ENCODE results near the gene HACD2. TPM values are rescaled to one million over a fixed set of nuclear protein-coding genes. Genes with fewer than 3 reads are reported as not detected.

The HACD2 gene
- total and polyA plus RNA-seq, 2 donors from 2014 or later: 13.1 to 25.4 TPM

DNA sequence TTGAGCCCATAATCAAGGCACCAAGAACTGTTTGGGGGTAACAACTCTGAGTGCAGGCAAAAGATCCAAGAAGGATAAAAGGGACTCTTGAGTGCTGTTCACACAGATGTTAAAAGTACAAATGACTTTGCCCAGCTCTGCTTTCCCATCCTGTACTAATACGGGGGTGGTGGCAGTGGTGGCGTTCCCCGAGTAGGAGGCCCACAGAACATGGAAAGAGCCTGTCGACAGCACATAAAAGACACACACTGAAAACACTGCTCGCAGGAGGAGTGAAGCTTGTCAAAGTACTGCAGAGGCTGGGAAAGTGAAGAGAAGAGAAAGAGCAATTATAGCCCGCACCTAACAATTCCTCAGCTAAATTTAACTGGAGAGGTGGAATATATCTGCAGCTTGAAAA lies 40.9 kb downstream of the HACD2 start:
- FAIRE-seq: no peak
- TF ChIP-seq, protein P1, sequence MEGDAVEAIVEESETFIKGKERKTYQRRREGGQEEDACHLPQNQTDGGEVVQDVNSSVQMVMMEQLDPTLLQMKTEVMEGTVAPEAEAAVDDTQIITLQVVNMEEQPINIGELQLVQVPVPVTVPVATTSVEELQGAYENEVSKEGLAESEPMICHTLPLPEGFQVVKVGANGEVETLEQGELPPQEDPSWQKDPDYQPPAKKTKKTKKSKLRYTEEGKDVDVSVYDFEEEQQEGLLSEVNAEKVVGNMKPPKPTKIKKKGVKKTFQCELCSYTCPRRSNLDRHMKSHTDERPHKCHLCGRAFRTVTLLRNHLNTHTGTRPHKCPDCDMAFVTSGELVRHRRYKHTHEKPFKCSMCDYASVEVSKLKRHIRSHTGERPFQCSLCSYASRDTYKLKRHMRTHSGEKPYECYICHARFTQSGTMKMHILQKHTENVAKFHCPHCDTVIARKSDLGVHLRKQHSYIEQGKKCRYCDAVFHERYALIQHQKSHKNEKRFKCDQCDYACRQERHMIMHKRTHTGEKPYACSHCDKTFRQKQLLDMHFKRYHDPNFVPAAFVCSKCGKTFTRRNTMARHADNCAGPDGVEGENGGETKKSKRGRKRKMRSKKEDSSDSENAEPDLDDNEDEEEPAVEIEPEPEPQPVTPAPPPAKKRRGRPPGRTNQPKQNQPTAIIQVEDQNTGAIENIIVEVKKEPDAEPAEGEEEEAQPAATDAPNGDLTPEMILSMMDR (IDR thresholded peaks at IDR 0.05; ENCODE audit: borderline replicate concordance, extremely low read depth, insufficient read depth): no peak
- H3K9me3 ChIP-seq (ENCODE audit: control insufficient read depth in 2 of 3, insufficient read depth in 1 of 3, low read length in 3 of 3): no peaks in the 10 kb centered on the region
- H3K9ac ChIP-seq (ENCODE audit: low read length in 3 of 3): no peak overlapping the region
- no peaks in the 10 kb centered on the region for H3K27me3 ChIP-seq (ENCODE audit: control insufficient read depth, insufficient read depth, low read length)
- intact Hi-C loops (cut with DNase I): no loop called here
- peaks cover 0 to 4% (median 0%) of the 10 kb centered on the region in 3 donors for H3K4me1 ChIP-seq (ENCODE audit: control insufficient read depth in 2 of 3, insufficient read depth in 2 of 3, low read depth in 1 of 3, low read length in 3 of 3)
- H3K36me3 ChIP-seq (ENCODE audit: control insufficient read depth in 2 of 3, insufficient read depth in 3 of 3, low read length in 3 of 3): no peaks in the 10 kb centered on the region
- no peak overlapping the region for H3K4me3 ChIP-seq (ENCODE audit: low read length in 3 of 3)
- DNase-seq: peak in 2 of 5 donors; percentile 14 to 22
- no peak overlapping the region for H3K27ac ChIP-seq (ENCODE audit: low read depth in 2 of 2, low read length in 2 of 2)

DNA sequence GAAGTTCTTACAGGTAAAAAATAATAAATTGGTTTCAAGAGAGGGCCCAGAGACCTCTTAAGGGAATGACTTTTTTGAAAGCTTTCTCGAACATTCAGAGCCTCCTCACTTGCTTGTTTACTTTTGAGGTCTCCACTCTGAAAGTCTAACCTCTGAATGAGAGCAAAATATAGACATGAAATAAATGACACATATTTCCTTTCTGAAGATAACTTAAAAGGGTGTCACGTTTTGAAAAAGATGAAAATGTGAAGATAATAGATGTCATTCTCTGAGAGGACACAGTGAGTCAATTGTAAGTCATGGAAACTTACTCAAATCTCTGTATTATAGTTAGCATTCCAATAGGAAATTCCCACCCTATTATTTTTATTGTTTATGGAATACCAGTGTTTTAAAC lies 44.6 kb downstream of the HACD2 start:
- no peak for FAIRE-seq
- TF ChIP-seq, protein P1 (IDR thresholded peaks at IDR 0.05; ENCODE audit: borderline replicate concordance, extremely low read depth, insufficient read depth): no peak
- no peaks in the 10 kb centered on the region for H3K9me3 ChIP-seq (ENCODE audit: control insufficient read depth in 2 of 3, insufficient read depth in 1 of 3, low read length in 3 of 3)
- intact Hi-C loops (cut with DNase I): no loop called here
- DNase-seq: no peak
- no peak overlapping the region for H3K9ac ChIP-seq (ENCODE audit: low read length in 3 of 3)
- H3K4me3 ChIP-seq (ENCODE audit: low read length in 3 of 3): no peak overlapping the region
- no peaks in the 10 kb centered on the region for H3K36me3 ChIP-seq (ENCODE audit: control insufficient read depth in 2 of 3, insufficient read depth in 3 of 3, low read length in 3 of 3)
- no peak overlapping the region for H3K27ac ChIP-seq (ENCODE audit: low read depth in 2 of 2, low read length in 2 of 2)
- no peaks in the 10 kb centered on the region for H3K27me3 ChIP-seq (ENCODE audit: control insufficient read depth, insufficient read depth, low read length)
- no peaks in the 10 kb centered on the region for H3K4me1 ChIP-seq (ENCODE audit: control insufficient read depth in 2 of 3, insufficient read depth in 2 of 3, low read depth in 1 of 3, low read length in 3 of 3)

DNA sequence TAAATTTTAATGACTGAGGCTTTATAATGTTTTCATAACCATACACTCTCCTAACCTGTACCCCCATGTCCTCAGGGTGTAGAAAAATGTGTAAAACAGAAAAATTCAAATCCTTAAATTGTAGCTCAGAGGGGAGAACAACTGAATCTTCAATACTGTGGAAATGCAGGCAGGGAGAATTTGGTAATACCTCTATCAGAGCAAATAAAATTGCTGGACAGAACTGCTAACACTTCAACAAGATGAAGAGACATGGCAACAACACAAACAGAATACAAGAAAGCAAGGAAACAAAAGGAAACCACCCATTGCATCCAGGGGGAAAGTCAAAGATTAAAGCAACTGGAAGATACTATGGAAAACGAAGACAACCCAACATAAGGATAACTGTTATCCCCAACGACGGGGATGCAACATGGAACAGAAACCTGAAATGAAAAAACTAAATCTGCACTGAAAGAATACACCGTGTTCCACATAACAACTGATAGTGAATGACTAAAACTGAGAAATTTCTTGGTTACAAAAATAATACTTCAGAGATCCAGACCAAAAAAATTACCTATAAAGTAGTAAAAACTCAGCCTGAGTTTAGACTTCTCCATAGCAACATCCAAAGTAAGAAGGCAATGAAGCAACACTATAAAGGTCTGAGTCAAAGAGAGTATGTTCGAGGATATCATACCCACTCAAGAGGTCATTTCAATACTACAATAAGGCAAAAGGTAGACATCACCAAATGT lies 48.5 kb downstream of the HACD2 start:
- DNase-seq (no peak), FAIRE-seq (no peak)
- H3K4me1 ChIP-seq (ENCODE audit: control insufficient read depth in 2 of 3, insufficient read depth in 2 of 3, low read depth in 1 of 3, low read length in 3 of 3): no peaks in the 10 kb centered on the region
- H3K36me3 ChIP-seq (ENCODE audit: control insufficient read depth in 2 of 3, insufficient read depth in 3 of 3, low read length in 3 of 3): no peaks in the 10 kb centered on the region
- no peak overlapping the region for H3K9ac ChIP-seq (ENCODE audit: low read length in 3 of 3)
- H3K27ac ChIP-seq (ENCODE audit: low read depth in 2 of 2, low read length in 2 of 2): no peak overlapping the region
- intact Hi-C loops (cut with DNase I): no loop called here
- no peak overlapping the region for H3K4me3 ChIP-seq (ENCODE audit: low read length in 3 of 3)
- no peaks in the 10 kb centered on the region for H3K9me3 ChIP-seq (ENCODE audit: control insufficient read depth in 2 of 3, insufficient read depth in 1 of 3, low read length in 3 of 3)
- TF ChIP-seq, protein P1 (IDR thresholded peaks at IDR 0.05; ENCODE audit: borderline replicate concordance, extremely low read depth, insufficient read depth): no peak
- H3K27me3 ChIP-seq (ENCODE audit: control insufficient read depth, insufficient read depth, low read length): no peaks in the 10 kb centered on the region

Measured in kidney (tissue), 14 donors.